ENCODE measurements around the gene GOLPH3L.
"Not testable (repeated sequence)": the region's sequence is repeated elsewhere in the genome, so short reads cannot be mapped to it uniquely, and the experiment has no call there.

GOLPH3L gene

DNA sequence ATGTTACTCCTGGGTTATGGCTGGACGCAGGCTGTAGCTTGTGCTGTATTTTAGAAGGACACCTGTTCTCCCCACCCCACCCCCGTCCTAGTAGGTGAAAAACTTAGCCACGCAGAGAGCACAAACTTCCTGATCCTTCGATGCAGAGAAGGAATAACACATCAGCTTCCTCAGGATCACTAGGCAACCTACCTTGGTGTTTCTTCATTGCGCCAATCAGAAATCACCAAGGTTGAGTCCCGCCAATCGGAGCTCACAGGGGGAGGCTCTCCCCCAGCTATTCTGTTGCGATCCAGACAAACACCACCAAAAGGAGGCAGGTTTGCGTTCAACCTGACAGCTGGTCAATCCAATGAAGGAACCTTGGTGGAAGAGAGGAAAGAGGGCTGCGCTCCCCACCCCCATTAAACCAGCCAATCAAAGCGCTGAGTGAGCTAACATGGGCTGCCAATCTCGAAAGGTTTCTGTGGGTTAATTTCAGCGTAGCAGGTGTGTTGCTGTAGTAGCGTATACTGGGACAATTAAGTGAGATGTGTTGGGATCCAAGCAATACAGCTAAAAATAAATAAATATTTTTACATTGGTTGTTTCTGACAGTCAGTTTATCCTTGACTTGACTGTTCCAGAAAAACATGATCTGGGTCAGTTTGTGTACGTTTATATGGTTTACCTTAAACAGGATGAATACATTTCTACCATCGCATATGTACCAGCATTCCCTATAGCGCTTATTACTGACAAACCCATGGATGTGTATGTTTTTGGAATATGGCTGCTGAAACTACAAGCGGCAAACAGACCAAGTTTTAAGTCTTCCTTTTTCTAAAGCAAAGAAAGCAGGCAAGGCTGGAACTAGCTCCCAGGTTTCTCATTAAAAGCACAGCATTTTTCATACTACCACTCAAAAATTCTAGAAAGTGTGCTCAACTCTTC is at the start of gene GOLPH3L:
GOLPH3L (minus strand) TSS at position 160 of the 933 bp plus-strand sequence. CDS start 2,316 bp downstream, outside the sequence.
- peak; percentile 93 for DNase-seq

DNA sequence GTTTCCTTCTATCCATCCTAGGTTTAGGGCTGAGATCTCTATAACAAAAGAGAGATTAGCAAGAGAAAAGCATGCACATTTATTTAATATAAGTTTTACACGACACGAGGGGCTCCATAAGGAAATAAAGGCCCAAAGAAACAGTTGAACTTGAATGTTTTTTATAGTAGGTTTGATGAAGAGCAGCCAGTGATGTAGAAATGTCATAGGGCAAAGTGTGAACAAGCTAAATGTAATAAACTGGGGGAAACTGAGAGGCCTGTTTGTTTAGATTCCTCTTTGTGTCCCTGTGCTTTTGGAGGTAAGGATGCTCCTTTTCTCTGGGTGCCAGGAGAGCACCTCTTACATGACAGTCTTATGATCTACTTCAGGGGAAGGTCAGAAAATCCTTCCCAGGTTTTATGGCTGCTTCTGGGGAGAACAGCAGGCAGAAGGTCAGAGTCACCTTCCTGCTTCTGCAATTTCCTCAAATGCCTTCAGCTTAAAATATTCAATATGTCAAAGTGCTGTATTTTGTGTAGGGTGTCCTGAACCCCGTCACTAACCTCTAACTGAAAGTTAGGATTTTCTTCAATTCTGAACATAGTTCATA is 33.3 kb upstream of the GOLPH3L start:
- DNase-seq, result no peak

DNA sequence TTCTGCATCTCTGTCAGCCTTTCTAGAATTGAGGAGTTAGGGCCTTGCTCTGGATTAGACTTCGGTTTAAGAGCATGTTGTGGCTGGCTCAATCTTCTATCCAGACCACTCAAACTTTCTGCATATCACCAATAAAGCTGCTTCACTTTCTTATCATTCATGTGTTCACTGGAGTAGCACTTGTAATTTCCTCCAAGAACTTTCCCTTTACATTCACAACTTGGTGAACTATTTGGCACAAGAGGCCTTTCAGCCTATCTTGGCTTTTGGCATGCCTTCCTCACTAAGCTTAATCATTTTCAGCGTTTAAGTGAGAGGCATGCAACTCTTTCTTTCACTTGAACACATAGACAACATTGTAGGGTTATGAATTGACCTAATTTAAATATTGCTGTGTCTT is 27.4 kb upstream of the GOLPH3L start:
- no peak for DNase-seq

DNA sequence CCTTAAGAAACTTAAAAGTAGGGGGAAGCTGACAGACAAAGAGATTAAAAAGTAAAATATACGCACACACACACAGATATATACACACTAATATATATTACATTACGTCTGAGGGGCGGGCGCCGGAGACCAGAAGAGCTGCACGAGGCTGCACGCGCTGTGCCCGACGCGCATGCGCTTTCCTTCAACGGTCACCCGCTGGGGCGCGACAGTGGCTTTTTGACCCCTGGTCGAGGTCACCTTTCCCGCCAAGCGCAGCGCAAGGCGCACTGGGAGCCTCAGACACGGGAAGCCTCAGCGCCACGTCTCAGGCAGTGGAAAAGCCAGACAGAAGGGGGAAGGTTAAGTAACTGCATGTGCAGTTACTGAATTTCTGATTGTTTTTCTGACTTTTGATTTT is 23.7 kb upstream of the GOLPH3L start, which contains the start of gene HORMAD1:
HORMAD1 (minus strand) TSS at position 193 of the 400 bp plus-strand sequence. CDS start 1,390 bp downstream, outside the sequence.
- no peak for DNase-seq

DNA sequence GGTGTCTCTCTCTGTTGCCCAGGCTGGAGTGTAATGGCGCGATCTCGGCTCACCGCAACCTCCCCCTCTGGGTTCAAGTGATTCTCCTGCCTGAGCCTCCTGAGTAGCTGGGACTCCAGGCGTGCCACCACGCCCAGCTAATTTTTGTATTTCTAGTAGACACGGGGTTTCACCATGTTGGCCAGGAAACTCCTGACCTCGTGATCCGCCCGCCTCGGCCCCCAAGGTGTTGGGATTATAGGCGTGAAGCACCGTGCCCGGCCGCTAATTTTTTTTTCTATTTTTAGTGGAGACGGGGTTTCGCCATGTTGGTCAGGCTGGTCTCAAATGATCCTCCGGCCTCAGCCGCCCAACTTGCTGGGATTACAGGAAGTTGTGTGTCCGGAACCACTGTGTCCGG is 23.1 kb upstream of the GOLPH3L start:
- DNase-seq, result no peak

DNA sequence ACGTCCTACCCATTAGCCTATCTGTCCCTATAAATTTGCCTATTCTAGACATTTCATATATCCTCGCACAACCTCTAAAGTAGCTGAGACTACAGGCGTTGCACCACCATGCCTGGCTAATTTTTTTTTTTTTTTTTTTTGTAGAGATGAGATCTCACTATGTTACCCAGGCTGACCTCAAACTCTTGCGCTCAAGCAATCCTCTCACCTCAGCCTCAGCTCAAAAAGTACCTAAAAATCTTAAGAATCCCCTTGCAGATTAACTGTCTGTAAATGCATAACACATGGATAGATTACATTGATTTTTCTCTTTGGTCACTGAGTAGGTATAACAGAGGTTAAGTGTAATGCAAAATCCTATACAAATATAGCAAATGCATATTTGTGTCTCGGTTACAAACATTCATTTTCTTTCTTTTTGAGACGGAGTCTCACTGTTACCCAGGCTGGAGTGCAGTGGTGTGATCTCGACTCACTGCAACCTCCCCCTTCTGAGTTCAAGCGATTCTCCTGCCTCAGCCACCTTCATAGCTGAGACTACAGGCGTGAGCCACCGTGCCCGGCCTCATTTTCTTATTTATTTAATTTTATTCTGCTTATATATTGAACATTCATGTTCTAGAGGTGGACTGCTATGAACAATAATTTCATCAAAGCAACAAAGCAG is 21.4 kb upstream of the GOLPH3L start:
- DNase-seq, result no peak

DNA sequence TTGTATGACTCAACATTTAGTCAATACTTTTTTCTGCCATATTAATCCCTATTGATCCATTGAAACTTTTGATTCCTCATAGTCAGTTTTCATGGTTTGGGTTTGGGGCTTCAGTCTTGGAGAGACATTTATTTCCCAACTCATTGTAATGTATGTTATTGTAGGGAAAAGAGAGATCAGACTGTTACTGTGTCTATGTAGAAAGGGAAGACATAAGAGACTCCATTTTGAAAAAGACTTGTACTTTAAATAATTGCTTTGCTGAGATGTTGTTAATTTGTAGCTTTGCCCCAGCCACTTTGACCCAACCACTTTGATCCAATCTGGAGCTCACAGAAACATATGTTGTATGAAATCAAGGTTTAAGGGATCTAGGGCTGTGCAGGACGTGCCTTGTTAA is 12.1 kb upstream of the GOLPH3L start:
- not testable (repeated sequence) for DNase-seq

DNA sequence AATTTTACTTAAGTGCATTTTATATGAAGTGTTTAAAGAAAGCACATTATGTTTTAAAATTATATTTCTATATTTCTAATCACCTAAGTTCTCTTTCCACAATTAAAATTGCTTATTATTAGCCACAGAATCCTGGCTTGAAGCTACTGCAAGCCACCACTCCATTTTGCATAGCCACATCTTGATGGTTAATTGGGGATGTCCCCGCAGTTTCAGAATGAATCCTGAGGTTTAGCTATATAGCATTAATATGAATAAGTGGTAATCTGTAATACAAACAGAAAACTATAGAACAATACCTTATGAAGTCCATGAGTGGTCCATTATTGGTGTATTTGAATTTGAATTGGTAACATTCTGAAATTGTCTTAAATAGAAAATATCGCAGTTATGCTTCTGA is 11.6 kb upstream of the GOLPH3L start:
- peak; percentile 29 for DNase-seq

DNA sequence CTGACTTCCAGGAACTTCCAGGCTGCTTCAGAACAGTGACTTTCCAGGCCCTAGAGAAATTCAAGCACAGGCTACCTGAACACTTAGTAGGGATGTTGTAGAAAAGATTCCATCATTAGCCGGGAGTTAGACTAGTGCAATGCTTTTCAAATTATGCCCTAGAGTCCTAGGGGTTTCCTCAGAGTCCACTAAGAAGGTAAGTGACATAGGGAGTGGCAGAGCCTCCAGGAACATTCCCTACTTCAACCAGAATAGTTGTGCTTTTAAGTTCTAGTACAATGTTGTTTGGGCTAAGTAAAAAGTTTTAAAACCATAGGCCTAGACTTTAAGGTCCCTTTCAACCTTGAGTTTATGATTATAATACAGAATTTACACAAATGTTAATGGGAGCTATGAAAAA is 9.1 kb upstream of the GOLPH3L start:
- DNase-seq, result no peak

DNA sequence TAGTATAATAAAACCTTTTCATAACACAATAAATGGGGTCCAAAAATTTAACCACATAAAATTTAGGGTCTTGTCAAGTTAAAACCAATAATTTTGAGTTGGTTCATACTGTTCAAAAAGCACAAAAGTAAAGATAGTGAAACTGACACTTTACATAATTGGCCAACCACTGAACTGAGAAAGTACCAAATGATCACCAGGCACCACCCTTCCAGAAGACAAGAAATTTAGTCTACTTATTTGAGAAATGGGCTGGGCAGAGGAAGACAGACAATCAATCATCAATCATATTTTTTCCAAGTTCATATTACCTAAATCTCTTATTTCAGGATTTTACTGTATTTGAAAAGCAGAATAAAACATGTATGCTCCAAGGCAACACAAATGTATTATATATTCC is 6.5 kb upstream of the GOLPH3L start:
- no peak for DNase-seq

DNA sequence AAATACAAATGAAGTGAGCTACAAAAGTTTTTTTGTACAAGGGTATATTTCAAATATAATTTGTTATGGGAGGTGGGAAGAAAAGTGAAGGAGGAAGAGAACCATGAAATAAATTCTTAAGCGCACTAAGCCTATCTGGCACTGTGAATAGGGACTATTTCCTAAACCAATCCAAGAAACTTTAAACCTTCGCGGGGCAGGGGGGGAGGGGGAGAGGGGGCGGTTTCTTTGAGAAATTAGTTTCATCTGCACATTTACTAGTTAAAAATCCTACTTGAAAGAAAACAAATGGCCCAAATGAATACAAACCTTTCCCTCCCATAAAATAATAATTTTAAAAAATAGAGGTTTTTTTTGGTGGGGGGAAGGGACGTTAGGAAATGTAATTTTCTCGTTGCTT is 364 bp downstream of the GOLPH3L start:
- DNase-seq, result no peak

DNA sequence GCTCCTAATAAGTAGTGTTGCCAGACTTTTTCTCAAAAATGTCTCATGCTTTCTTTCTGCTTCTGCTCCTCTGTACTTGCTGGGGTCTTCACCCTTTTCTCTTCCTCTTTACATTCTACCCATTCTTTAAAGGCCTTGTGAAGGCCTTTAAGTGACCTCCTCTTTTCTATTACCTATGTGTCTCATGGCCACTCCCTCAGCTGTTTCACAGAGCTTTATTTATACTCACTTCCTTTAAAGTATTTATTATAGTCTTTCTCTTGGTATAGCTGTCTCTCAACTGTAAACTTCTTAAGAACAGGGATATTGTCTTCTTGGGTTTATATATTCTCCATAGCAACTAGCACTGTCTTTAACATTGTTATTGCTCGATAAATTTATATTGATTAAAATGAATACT is 792 bp downstream of the GOLPH3L start:
- DNase-seq, result no peak

DNA sequence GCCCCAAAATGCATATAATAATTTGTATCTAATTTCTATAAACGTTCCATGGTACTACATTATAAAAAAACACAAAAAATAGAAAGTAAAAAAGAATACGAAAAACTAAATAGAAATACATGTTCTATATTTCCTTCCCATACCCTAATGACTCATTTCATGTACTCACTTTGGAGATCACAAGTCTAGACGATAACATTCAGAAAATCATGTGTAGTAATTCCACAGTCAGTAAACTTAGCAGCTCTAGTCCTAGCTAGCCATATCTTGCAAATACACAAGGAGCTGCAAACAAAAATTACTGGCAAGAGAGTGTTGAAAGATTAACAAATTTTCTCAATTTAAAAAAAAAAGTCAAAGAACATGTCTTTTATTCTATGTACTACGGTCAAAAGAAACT is 1.4 kb downstream of the GOLPH3L start:
- DNase-seq, result no peak

DNA sequence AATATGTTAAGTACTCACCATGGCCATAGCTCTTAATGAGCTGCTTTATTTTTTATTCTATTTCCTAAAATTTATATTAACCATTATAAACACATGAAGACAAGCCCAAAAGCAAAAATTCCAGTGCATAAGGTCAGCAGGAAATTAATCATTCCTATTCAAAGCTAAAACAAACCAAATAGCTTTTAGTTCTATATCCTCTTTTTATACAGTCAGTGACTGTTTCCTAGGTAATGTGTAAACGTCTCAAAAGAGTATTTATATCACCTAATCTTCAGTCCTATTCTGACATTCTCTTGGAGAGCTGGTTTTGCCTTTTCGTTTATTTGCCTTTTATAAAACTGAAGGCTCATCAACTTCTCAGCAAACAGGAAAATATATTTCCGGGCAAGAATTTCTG is 4.2 kb downstream of the GOLPH3L start:
- no peak for DNase-seq

DNA sequence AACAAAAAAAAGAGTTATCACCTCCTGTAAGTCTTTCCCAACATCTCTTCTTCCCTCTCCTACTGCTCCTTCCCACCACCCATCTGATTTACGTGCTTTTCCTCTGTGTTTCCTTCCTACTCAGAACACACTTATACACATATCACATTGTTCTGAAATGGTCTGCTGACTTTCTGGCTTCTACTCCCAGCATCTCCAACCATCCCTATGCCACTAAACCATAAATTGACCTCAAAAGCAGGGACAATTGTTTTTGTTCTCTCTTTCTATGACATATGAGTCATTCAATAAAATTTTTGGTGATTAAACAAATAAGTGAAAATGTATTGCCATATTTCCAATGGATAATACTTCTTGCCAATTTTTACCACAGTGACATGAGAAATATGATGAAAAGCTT is 8.2 kb downstream of the GOLPH3L start:
- DNase-seq, result no peak

DNA sequence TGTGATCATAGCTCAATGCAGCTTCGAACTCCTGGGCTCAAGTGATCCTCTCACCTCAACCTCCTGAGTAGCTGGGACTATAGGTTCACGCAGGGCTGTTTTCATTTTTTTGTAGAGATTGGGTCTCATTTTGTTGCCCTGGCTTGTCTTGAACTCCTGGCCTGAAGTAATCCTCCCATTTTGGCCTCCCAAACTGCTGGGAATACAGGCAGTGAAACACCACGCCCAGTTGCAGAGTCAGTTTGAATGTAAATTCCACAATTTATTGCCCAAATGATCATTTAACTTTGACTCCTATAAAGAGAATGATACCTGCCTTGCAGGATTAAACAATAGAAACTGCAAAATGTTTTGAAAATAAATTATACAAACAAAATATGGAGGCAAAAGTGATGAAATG is 10.7 kb downstream of the GOLPH3L start:
- no peak for DNase-seq

DNA sequence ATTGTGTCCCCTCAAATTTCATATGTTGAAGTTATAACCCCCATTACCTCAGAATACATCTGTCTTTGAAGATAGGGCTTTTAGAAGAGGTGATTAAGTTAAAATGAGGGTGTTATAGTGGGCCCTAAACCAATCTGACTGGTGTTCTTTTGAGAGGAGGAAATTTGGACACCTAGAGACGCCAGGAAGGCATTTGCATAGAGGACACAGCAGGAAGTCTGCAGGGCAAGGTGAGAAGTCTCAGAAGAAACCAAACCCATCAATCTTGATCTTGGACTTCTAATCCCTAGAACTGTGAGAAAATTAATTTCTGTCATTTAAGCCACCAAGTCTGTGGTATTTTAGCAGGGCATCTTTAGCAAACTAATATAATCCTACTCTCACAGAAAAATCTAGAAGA is 13.0 kb downstream of the GOLPH3L start:
- DNase-seq, result no peak

DNA sequence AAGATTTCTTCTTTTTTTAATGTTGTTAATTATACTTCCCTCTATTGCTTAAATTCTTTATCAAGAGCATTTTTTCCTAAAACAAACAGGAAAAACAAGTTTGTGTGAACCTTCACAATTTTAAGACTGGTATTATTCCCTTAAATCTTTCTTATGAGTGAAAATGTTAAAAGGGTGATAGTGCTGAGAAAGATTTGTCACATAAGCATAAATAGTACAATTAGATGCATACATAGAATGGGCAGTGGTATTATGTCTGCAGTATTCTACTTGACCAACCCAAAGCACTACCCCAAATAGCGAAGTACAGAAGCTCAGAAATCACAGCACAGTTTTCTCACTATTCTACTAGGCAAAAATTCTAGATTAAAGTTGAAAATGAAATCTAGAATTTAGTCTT is 18.0 kb downstream of the GOLPH3L start:
- DNase-seq, result no peak

DNA sequence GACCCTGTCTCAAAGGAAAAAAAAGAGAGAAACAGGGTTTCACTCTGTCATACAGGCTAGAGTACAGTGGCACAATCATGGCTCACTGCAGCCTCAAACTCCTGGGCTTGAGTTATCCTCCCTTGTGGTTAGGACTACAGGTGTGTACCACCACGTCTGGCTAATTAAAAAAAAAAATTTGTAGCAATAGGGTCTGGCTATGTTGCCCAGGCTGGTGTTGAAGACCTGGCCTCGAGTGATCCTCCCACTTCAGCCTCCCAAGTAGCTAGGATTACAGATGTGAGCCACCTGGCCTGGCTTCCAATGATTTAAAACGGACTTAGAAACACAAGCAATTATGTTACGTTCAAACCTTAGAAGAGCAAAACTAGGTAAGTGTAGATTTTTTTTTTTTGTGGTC is 22.1 kb downstream of the GOLPH3L start:
- DNase-seq, result no peak

DNA sequence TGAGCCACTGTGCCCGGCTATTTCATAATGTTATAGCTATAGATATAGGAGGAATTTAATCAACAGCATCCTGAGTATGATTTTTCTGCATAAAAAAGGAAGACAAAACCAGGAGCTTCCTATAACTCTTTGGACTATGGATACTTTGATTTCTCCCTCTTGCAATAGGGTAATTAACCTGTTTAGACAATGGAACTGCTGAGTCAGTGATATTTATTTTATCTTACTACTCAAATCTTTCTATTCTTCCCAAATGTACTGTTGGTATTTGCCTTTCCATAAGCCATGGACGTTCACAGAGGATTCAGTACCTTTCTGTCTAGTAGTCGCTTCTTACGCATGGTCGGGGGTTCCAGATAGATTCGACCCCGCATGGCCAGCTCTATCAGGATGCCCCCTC is 33.6 kb downstream of the GOLPH3L start:
- no peak for DNase-seq

DNA sequence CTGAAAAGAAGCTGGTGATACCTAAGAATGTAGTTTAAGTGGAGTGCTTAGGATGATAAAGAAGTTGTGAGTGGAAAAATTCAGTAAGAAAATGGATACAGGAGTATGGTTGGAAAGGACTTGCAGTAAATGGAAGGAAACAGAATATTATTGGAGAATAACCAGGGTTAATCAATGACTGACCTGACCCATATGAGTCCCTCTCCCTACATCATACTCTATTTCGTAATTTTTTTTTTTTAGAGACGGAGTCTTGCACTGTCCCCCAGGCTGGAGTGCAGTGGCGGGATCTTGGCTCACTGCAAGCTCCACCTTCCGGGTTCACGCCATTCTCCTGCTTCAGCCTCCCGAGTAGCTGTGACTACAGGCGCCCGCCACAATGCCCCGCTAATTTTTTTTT is 34.1 kb downstream of the GOLPH3L start:
- DNase-seq, result no peak

DNA sequence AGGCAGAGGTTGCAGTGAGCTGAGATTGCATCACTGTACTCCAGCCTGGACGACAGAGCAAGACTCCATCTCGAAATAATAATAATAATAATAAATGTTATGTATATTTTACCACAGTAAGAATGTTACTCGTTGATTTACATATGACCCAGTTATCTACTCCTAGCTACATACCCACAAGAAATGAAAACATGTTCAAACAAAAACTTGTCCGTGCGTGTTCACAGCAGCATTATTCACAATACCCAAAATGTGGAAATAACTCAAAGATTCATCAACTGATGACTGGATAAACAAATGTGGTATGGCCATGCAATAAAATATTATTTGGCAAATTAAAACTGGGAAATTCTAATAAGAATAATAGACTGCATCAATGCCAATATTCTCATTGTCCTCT is 35.8 kb downstream of the GOLPH3L start:
- DNase-seq, result no peak

DNA sequence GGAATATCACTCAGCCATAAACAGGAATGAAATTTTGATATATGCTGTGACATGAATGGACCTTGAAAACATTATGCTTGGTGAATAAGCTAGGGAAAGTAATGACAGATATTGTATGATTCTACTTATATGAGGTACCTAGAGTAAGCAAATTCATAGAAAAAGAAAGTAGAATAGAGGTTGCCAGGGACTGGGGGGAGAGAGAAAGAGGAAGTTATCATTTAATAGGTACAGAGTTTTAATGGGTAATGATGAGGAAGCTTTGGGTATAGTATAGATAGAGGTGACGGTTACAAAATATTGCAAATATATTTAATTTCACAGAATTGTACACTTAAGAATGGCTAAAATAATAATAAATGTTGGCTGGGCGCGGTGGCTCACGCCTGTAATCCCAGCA is 36.4 kb downstream of the GOLPH3L start:
- no peak for DNase-seq

DNA sequence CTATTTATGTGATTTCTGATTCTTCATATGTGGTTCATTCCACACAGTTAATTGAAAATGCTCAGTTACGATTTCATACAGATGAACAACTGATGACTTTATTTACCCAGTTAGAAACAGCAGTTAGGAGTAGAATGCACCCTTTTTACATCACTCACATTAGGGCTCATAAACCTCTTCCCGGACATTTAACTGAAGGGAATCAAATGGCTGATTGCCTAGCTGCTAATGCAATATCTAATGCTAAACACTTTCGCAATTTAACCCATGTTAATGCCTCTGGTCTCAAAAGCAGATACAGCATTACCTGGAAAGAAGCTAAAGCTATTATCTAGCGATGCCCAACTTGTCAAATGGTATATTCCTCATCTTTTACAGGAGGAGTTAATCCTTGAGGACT is 39.9 kb downstream of the GOLPH3L start:
- not testable (repeated sequence) for DNase-seq
